Measurements from ENCODE around the gene MUC5AC.
"Not testable (repeated sequence)": the region's sequence is repeated elsewhere in the genome, so short reads cannot be mapped to it uniquely, and the experiment has no call there.

Gene MUC5AC

GRCh38 chr11:1177020-1177770 is 19.4 kb downstream of the MUC5AC start:
- in situ Hi-C loops (cut with HindIII; ENCODE audit: low sequenced_read_pairs): no loop called here

- in situ Hi-C loops (cut with HindIII; ENCODE audit: low sequenced_read_pairs): no loop called here
Observed at GRCh38 chr11:1177771-1178090, 20.0 kb downstream of the MUC5AC start.

- in situ Hi-C loops (cut with HindIII; ENCODE audit: low sequenced_read_pairs): no loop called here
Observed at GRCh38 chr11:1178201-1178885, 20.6 kb downstream of the MUC5AC start.

- in situ Hi-C loops (cut with HindIII; ENCODE audit: low sequenced_read_pairs): no loop called here
Observed at GRCh38 chr11:1178906-1179305, 21.2 kb downstream of the MUC5AC start.

GRCh38 chr11:1179641-1180040 is 21.9 kb downstream of the MUC5AC start:
- in situ Hi-C loops (cut with HindIII; ENCODE audit: low sequenced_read_pairs): no loop called here

GRCh38 chr11:1180171-1180570 is 22.4 kb downstream of the MUC5AC start:
- in situ Hi-C loops (cut with HindIII; ENCODE audit: low sequenced_read_pairs): no loop called here

GRCh38 chr11:1180947-1181391 is 23.2 kb downstream of the MUC5AC start:
- in situ Hi-C loops (cut with HindIII; ENCODE audit: low sequenced_read_pairs): no loop called here

- in situ Hi-C loops (cut with HindIII; ENCODE audit: low sequenced_read_pairs): no loop called here
Observed at GRCh38 chr11:1181420-1181819, 23.7 kb downstream of the MUC5AC start.

- in situ Hi-C loops (cut with HindIII; ENCODE audit: low sequenced_read_pairs): no loop called here
Observed at GRCh38 chr11:1181853-1182535, 24.2 kb downstream of the MUC5AC start.

- in situ Hi-C loops (cut with HindIII; ENCODE audit: low sequenced_read_pairs): not testable (repeated sequence)
Observed at GRCh38 chr11:1184139-1184538, 26.4 kb downstream of the MUC5AC start.

GRCh38 chr11:1188451-1189130 is 30.8 kb downstream of the MUC5AC start:
- in situ Hi-C loops (cut with HindIII; ENCODE audit: low sequenced_read_pairs): not testable (repeated sequence)

- in situ Hi-C loops (cut with HindIII; ENCODE audit: low sequenced_read_pairs): not testable (repeated sequence)
Observed at GRCh38 chr11:1189816-1190215, 32.1 kb downstream of the MUC5AC start.

GRCh38 chr11:1191786-1192470 is 34.2 kb downstream of the MUC5AC start:
- in situ Hi-C loops (cut with HindIII; ENCODE audit: low sequenced_read_pairs): not testable (repeated sequence)

- in situ Hi-C loops (cut with HindIII; ENCODE audit: low sequenced_read_pairs): no loop called here
Observed at GRCh38 chr11:1192741-1193325, 35.1 kb downstream of the MUC5AC start.

GRCh38 chr11:1193326-1194230 is 35.8 kb downstream of the MUC5AC start:
- in situ Hi-C loops (cut with HindIII; ENCODE audit: low sequenced_read_pairs): no loop called here

- in situ Hi-C loops (cut with HindIII; ENCODE audit: low sequenced_read_pairs): no loop called here
Observed at GRCh38 chr11:1194231-1194976, 36.7 kb downstream of the MUC5AC start.

GRCh38 chr11:1194977-1195681 is 37.4 kb downstream of the MUC5AC start:
- in situ Hi-C loops (cut with HindIII; ENCODE audit: low sequenced_read_pairs): no loop called here

Measured in endothelial cell of hepatic sinusoid (primary cell).